GM08714 (cell line): Measurements from ENCODE around the gene STAT5B.
"Not testable (repeated sequence)": the region's sequence is repeated elsewhere in the genome, so short reads cannot be mapped to it uniquely, and the experiment has no call there.

Experiments used
- H3K4me3 ChIP-seq: fragments of 200-500 bp; sonication (Bioruptor generic); 2 replicates; pipeline ENCODE4 v1.5.1; 2014; ENCODE audit warnings: mild to moderate bottlenecking, low read length, inconsistent platforms
- ZNF274 ChIP-seq: IDR thresholded peaks from 2 replicates; pipeline ENCODE4 v1.6.1; 2012; ENCODE audit warnings: mild to moderate bottlenecking, low read depth, low read length

Gene STAT5B

GRCh38 chr17:42276359-42276608 lies at the start of gene STAT5B:
Gene STAT5B, minus strand, starts transcription at chr17:42276391. Its CDS starts 44,264 bp downstream, at chr17:42232127.
- H3K4me3 ChIP-seq: peak within 1 kb of the TSS; percentile 93
- TF ChIP-seq ZNF274: no peak

- H3K4me3 ChIP-seq: no peak overlapping the region
- no peak for TF ChIP-seq ZNF274
Observed at GRCh38 chr17:42325026-42325425, 48.8 kb upstream of the STAT5B start.

GRCh38 chr17:42323268-42323773 lies 47.1 kb upstream of the STAT5B start:
- TF ChIP-seq ZNF274: no peak
- no peak overlapping the region for H3K4me3 ChIP-seq

- no peak overlapping the region for H3K4me3 ChIP-seq
- TF ChIP-seq ZNF274: no peak
Observed at GRCh38 chr17:42322382-42323267, 46.4 kb upstream of the STAT5B start.

GRCh38 chr17:42321555-42321954 lies 45.4 kb upstream of the STAT5B start:
- TF ChIP-seq ZNF274: no peak
- no peak overlapping the region for H3K4me3 ChIP-seq

- H3K4me3 ChIP-seq: not testable (repeated sequence)
Observed at GRCh38 chr17:42317967-42318366, 41.8 kb upstream of the STAT5B start.

- no peak overlapping the region for H3K4me3 ChIP-seq
- TF ChIP-seq ZNF274: no peak
Observed at GRCh38 chr17:42317266-42317845, 41.2 kb upstream of the STAT5B start.

GRCh38 chr17:42316755-42317154 lies 40.6 kb upstream of the STAT5B start:
- no peak overlapping the region for H3K4me3 ChIP-seq
- no peak for TF ChIP-seq ZNF274

- no peak overlapping the region for H3K4me3 ChIP-seq
- no peak for TF ChIP-seq ZNF274
Observed at GRCh38 chr17:42315402-42316156, 39.4 kb upstream of the STAT5B start.

- no peak for TF ChIP-seq ZNF274
- H3K4me3 ChIP-seq: no peak overlapping the region
Observed at GRCh38 chr17:42313773-42314566, 37.8 kb upstream of the STAT5B start.

GRCh38 chr17:42313389-42313772 lies 37.2 kb upstream of the STAT5B start:
- no peak for TF ChIP-seq ZNF274
- no peak overlapping the region for H3K4me3 ChIP-seq

- H3K4me3 ChIP-seq: no peak overlapping the region
- TF ChIP-seq ZNF274: no peak
Observed at GRCh38 chr17:42312285-42313130, 36.3 kb upstream of the STAT5B start.

- TF ChIP-seq ZNF274: no peak
- H3K4me3 ChIP-seq: no peak overlapping the region
Observed at GRCh38 chr17:42312035-42312284, 35.8 kb upstream of the STAT5B start.

- no peak overlapping the region for H3K4me3 ChIP-seq
Observed at GRCh38 chr17:42311240-42312034, 35.2 kb upstream of the STAT5B start.

More at GRCh38 chr17:42311240-42312034, 35.2 kb upstream of the STAT5B start:
- TF ChIP-seq ZNF274: no peak
